A172 (cell line): ENCODE data around the gene CCR4. TPM values are rescaled to one million over a fixed set of nuclear protein-coding genes. Genes with fewer than 3 reads are reported as not detected.
"Not testable (repeated sequence)": the region's sequence is repeated elsewhere in the genome, so short reads cannot be mapped to it uniquely, and the experiment has no call there.

Experiments used
- DNase-seq: peaks from one replicate; pipeline ENCODE4 v3.0.0-alpha.2; 2015; ENCODE audit warnings: low spot score
- total RNA-seq: library from RNA; depleted of rRNA; stranded (reverse); fragments of >200 nt; shearing (Covaris generic); gene quantifications from 2 replicates; pipeline ENCODE4 v1.2.3, GENCODE V29; 2014; rRNA removed

The CCR4 gene
- total RNA-seq, 1 experiment from 2014 or later, result not detected

DNA sequence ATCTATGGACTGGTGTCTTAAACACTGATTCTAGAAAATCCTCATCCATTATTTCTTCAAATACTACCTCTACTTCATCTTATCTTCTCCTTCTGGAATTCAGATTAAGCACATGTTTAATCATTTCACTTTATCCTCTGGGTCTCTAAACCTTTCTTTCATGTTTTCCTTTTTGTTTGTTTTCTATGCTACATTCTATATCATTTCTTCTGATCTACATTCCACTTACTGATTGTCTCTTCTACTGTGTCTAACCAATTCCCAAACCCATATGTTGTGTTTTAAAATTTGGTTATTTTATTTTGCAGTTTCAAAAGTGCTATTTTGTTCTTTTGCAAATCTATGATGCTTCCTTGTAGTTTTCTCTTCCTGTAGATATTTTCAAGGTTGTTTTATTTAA, 31.7 kb downstream of the CCR4 start:
- DNase-seq, result no peak

DNA sequence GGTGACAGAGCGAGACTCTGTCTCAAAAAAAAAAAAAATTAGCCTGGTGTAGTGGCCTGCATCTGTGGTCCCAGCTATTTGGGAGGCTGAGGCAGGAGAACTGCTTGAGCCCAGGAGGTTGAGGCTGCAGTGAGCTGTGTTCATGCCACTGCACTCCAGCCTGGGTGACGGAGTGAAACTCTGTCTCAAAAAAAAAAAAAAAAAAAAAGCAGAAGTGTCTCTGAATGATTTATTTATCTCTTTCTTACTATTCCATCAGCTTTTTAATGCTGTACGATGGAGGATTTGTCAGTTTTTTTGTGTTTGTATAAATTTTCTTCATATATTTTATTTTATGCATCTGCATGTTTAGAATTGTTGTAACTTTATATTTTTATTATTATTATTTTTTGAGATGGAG, 33.5 kb downstream of the CCR4 start:
- not testable (repeated sequence) for DNase-seq

DNA sequence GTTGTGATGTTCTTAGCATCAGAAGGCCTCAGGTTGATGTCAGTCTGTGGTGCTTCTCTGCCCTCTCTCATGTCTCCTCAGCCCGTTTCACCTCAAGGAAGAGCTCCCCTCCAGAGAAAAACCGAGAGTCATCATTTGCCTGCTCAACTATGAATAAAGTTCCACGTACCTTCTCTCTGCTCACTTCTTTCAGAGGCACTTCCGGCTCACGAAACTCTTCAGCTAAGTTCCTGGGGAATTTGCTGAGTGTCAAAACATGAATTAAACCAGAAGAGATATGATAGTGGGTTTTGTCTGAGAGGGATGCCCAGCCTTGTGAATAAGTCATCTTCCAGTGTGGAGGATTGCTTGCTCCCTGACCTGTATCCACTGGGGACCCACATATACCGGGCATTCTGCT, 37.7 kb downstream of the CCR4 start:
- DNase-seq, result no peak

DNA sequence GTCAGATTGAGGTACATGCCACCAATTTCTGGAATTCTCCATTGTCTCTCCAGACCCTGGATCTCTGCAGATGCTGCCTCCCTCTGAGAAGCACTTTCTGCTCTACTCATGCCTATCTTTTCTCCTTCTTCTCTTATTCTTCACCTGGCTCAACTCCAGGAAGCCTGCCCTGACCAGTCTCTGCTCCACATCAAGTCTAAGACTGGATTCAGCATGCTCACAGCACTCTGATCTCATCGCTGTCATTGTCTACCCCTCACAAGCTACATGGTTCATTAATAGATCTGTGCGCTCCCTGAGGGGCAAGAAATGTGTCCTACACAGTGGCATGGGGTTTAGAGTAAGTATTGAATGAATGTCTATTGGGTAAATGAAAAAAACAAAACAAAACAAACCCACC, 38.7 kb downstream of the CCR4 start:
- no peak for DNase-seq

DNA sequence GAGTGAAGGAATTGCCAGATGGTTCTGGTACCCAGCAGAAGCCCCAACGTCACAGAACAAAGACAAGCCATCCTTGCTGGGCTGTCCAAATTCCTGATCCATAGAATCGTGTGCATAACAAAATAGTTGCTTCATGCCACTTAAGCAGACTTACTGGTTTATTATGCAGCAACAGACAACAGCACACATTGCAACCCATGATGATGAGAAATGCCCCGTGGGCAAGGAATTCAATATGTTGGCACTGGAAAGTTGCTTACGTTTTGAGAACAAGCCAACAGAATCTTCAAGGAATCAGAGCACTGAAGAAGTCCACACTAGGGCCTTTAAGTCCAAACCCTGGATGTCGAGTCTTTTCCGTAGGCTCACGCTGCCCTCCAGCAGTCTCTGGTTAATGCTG, 40.3 kb downstream of the CCR4 start:
- no peak for DNase-seq

DNA sequence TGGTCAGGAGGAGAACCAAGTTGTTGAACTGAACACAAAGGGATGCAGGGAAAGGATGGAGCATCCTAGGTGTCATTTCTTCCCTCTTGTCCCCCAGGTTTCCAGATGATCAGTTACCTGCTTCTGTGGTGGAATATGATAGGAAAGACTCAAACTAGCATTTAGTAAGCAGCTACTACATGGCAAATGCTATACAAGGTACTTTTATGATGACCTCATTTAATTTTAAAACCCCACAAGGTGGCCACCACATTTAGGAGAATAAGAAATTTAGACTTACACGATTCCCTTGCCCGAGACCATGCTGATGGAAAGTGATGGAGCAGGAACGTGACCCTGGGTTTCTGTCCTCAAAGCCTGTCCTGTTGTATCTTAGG, 40.9 kb downstream of the CCR4 start:
- DNase-seq, result no peak

DNA sequence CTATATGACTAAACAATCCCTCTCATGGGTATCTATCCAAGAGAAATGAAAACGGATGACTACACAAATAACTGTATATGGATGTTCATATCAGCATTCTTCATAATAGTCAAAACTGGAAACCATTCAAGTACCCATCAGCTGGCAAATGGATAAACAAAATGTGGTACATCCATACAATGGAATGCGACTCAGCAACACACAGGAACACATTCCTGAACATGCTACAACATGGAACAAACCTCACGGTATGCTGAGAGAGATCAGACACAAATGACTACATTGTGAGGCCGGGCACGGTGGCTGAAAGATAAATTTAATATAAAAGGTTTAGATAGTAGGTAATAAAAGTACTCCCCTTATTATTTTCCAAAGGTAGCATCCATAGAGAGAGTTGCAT, 42.6 kb downstream of the CCR4 start:
- DNase-seq, result no peak

DNA sequence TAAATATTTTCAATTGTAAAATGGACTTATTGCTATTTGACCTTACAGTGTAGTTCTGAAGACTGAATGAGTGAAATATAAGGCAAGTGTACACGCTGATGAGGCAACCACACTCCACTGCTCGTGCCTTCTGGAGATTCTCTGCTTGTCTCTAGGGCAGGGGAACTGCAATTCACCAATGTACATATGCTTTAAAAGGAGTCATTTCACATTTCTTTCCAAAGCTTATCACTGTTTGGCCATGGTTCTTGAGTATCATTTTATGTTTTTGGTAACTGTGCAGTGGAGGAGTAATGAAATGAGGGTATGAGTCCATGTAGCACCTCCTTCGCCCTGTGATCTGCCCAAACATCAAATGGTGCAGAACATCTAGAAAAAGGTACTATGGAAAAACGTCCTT, 43.7 kb downstream of the CCR4 start:
- no peak for DNase-seq

DNA sequence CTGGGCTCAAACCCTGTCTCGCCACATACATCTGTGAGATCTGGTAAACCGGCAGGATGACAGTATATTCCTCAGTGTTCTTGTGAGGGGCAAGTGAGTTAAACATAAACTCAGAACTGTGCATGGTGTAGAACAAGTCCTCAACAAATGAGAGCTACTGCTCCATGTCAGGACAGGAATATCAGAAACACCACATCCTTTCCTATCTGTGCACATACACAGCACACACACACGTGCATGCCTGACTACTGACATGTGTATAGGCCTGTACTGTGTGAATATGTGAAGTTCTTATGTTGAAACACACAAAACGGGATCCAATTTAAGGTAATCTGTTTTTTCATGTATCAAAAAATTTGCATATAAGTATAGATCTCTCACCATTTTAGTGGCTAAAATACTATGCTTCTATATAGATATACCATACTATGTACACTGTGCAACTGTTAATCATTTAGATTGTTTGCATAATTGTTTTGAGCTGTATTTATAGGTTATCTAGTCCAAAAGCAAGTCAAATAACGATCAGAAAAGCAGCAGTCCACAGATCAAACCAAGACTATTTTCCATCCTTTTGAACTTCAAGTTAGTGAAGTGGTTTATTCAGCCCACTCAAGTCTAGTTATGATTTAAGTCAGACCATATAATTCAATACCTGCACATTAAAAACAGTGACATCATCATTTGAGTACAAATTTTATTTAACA, 44.8 kb downstream of the CCR4 start:
- no peak for DNase-seq

DNA sequence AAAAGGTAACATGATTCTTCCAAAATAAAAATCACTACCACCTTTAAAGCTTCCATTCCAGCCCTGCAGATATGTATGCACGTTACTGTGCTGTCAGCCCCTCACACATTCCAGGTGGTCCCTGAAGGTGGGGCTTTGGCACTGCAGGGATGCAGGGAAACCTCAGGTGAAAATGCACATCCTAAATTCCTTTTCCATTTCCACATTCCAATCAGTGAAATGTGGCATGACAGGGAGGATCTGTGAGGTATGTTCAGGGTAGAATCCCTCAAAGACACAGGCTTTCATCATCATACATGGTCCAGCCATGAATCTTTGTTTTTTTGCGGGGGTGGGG, 45.3 kb downstream of the CCR4 start:
- DNase-seq, result no peak

DNA sequence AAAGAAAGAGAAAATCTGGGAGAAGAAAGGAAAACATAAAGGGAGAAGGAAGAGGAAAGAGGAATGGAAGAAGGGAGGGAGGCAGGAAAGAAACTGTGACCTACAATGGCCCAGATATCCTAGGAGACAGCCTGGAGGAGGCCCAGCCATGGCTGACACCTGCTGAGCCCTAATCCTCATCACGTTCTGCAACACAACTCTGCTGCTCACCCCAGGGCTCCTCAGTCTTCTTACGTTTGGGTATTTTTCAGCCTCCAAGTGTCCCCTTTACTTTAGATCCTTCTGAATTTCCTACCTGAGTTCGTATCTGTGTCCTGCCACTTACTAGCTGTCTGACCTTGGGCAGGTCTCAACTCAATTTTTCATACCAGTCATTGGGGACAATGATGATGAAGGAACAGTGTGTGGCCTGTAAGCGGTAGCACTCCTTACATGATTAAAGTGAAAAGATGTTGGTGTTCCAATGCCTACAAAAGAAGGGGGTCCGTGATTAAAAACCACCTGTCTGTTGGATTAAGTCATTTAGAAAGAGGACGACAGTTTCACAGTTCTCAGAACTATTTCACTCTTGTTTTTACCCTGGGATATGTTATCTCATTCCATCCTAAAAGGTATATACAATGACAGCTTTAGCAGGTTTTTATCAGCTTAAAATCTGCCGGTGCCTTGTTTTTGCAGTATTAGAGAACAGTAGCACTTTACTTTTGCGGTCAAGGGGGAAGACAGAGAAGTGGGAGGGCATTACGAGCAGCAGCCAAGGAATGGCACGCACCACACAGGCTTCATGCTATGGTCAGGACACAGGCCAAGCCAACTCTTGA, 47.4 kb downstream of the CCR4 start:
- no peak for DNase-seq

DNA sequence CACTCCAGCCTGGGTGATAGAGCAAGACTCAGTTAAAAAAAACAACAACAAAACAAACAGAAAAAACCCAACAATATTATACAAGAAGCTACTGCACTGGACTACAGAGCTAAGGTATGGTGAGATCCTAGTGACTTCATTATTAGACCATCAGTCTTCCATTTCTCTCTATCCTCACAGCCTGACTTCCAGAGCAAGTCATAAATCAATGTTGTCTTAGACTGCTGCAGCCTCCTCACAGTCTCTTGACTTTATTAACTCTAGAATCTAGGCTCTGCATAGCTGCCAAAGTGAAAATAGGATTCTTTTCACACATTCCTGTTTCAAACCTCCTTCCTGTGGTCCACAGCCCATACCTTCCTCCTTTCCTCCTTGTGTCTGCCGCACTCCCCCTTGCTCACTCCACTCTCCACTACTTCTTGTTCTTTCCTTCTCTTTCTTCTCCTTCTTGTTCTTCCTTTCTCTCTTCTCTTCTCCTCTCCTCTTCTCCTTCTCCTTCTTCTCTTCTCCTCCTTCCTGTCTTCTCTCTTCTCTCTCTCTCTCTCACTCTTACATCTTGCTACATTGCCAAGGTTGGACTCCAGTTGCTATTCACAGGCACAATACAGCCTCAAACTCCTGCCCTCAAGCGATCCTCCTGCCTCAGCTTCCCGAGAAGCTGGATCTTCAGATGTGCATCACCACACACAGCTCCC, 49.4 kb downstream of the CCR4 start:
- DNase-seq, result no peak

DNA sequence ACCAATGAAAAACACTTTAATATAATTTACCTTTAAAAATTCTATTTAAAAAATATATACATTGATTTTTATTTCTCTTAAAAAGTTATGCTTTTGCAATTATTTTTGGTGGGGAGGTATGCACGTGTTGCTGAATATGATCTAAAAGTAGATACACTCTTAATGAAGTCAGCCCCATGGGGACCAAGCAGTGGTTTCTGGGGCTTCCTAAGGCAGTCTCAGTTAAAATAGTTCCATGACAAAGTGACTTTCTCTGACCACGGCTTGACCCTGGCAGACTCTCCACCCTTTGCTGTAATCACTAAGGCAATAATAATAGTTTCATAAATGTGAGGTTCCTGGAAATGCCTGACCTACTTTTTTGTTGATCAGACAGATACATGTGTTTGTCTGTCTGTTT, 50.4 kb downstream of the CCR4 start:
- DNase-seq, result no peak

DNA sequence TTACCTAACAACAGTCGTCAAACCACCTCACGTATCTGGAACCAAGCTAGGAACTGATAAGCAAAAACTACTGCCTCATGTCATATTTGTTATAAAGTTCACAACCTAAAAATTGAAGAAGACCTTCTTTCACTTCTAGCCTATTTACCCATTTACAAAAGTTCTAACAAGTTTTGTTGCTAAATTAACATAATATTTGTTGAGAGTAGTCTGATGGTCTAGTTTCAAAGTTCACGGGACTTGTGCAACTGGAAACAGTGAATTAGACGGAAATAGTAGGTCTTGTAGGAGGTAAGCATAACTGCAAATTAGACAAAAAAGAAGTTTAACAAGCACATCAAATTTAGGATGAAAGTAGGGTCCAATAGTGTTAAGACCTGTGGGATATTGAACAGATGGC, 51.9 kb downstream of the CCR4 start:
- no peak for DNase-seq

DNA sequence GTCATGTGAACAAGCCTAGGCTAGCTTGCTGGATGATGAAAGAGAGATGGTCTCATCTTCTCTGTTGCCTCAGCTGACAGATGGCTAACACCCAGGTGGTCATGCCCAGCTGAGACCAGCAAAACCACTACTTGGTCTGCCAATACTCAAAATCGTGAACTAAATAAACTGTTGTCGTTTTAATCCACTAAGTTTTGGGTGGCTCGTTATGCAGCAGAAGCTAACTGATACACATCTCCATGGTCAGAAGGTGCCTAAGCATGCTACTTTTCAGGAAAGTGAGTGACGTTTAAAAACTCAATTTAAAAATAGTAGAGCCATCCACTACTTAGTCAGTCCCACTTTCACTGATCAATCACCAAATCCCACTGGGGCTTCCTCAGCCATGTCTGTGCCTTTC, 52.8 kb downstream of the CCR4 start:
- no peak for DNase-seq

DNA sequence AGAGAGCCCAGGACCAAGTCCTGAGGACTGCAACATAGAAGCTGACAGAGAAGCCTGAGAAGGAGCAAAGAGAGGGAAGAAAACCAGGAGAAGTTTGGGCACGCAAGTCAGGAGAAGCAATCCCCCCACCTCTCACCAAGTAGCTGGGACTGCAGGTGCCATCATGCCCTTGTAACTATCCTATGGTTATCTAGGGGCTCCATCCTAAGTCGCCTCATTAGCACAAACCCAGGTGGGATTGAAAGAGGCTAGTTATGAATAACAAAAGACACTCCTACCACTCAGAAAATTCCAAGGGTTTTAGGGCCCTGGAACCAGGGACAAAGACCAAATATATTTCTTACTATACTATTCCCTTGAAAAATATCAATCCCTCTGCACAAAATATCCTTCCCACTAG, 53.5 kb downstream of the CCR4 start:
- no peak for DNase-seq

Other genes with a start within 250 kb of the CCR4 start
- under 0.01 and 0.05 TPM in 2 replicates for gene TRIM71, start 133.6 kb upstream of the CCR4 start, total RNA-seq
- 122 TPM in 2 replicates for gene GLB1, start 145.5 kb downstream of the CCR4 start, total RNA-seq
- 2.8 and 3.8 TPM in 2 replicates for gene TMPPE, start 145.5 kb downstream of the CCR4 start, total RNA-seq
- gene CRTAP, start 162.4 kb downstream of the CCR4 start, total RNA-seq, result 416 and 442 TPM in 2 replicates